NT2/D1 (cell line): ENCODE data around the gene APOB.

Experiments used
- DNase-seq: peaks from one replicate; pipeline ENCODE4 v3.0.0-alpha.2; 2011; ENCODE audit warnings: low read depth, low spot score
- H3K27me3 ChIP-seq: 2 replicates; pipeline ENCODE4 v1.6.0; 2011; ENCODE audit warnings: mild to moderate bottlenecking; ENCODE audit not compliant: insufficient read length, insufficient read depth
- H3K36me3 ChIP-seq: 2 replicates; pipeline ENCODE4 v1.6.1; 2011; ENCODE audit warnings: mild to moderate bottlenecking, low read length, mixed read lengths; ENCODE audit not compliant: insufficient read depth, insufficient read length
- H3K4me1 ChIP-seq: 2 replicates; pipeline ENCODE4 v1.5.1; 2011; ENCODE audit not compliant: insufficient read depth, insufficient read length
- H3K4me3 ChIP-seq: 2 replicates; pipeline ENCODE4 v1.5.1; 2011; ENCODE audit warnings: low read depth; ENCODE audit not compliant: insufficient read length
- H3K9ac ChIP-seq: 2 replicates; pipeline ENCODE4 v1.6.0; 2011; ENCODE audit warnings: low read depth; ENCODE audit not compliant: insufficient read length
- H3K9me3 ChIP-seq: 2 replicates; pipeline ENCODE4 v1.5.1; 2011; ENCODE audit warnings: mild to moderate bottlenecking, low read length; ENCODE audit not compliant: insufficient read depth
- SUZ12 ChIP-seq: IDR thresholded peaks from 2 replicates; pipeline ENCODE4 v1.6.1; 2011; ENCODE audit not compliant: insufficient read length, insufficient read depth; ENCODE audit errors: extremely low read depth
- YY1 ChIP-seq: IDR thresholded peaks from 2 replicates; pipeline ENCODE4 v1.6.1; 2011; ENCODE audit not compliant: insufficient read length, insufficient read depth
- ZNF274 ChIP-seq: IDR thresholded peaks from 2 replicates; pipeline ENCODE4 v1.6.1; 2011; ENCODE audit warnings: mild to moderate bottlenecking, low read depth, low read length

The APOB gene

GRCh38 chr2:21006423-21007128 is 37.3 kb downstream of the APOB start:
- Histone ChIP-seq H3K27me3 (no peaks in the 10 kb centered on the region), H3K9ac (no peak overlapping the region), H3K9me3 (no peaks in the 10 kb centered on the region), H3K36me3 (no peaks in the 10 kb centered on the region), H3K4me3 (no peak overlapping the region), H3K4me1 (no peaks in the 10 kb centered on the region)
- no peak for DNase-seq
- TF ChIP-seq SUZ12 (no peak), YY1 (no peak), ZNF274 (no peak)

GRCh38 chr2:21005700-21006422 is 38.0 kb downstream of the APOB start:
- Histone ChIP-seq H3K4me1 (no peaks in the 10 kb centered on the region), H3K36me3 (no peaks in the 10 kb centered on the region), H3K9ac (no peak overlapping the region), H3K9me3 (no peaks in the 10 kb centered on the region), H3K4me3 (no peak overlapping the region), H3K27me3 (no peaks in the 10 kb centered on the region)
- TF ChIP-seq ZNF274 (no peak), SUZ12 (no peak), YY1 (no peak)
- DNase-seq: no peak

GRCh38 chr2:21005111-21005699 is 38.7 kb downstream of the APOB start:
- no peak overlapping the region for H3K4me3 ChIP-seq
- H3K4me1 ChIP-seq: no peaks in the 10 kb centered on the region
- no peaks in the 10 kb centered on the region for H3K27me3 ChIP-seq
- no peak overlapping the region for H3K9ac ChIP-seq
- TF ChIP-seq SUZ12 (no peak), ZNF274 (no peak), YY1 (no peak)
- H3K36me3 ChIP-seq: no peaks in the 10 kb centered on the region
- no peak for DNase-seq
- H3K9me3 ChIP-seq: no peaks in the 10 kb centered on the region

GRCh38 chr2:21004181-21004572 is 39.7 kb downstream of the APOB start:
- H3K9ac ChIP-seq: no peak overlapping the region
- DNase-seq: no peak
- TF ChIP-seq YY1: no peak
- no peak for TF ChIP-seq ZNF274
- TF ChIP-seq SUZ12: no peak
- H3K4me3 ChIP-seq: no peak overlapping the region
- H3K9me3 ChIP-seq: no peaks in the 10 kb centered on the region
- H3K4me1 ChIP-seq: no peaks in the 10 kb centered on the region
- H3K27me3 ChIP-seq: no peaks in the 10 kb centered on the region
- H3K36me3 ChIP-seq: no peaks in the 10 kb centered on the region

- H3K9ac ChIP-seq: no peak overlapping the region
- DNase-seq: no peak
- H3K36me3 ChIP-seq: no peaks in the 10 kb centered on the region
- no peaks in the 10 kb centered on the region for H3K4me1 ChIP-seq
- H3K4me3 ChIP-seq: no peak overlapping the region
- H3K27me3 ChIP-seq: no peaks in the 10 kb centered on the region
- no peaks in the 10 kb centered on the region for H3K9me3 ChIP-seq
- TF ChIP-seq YY1 (no peak), ZNF274 (no peak), SUZ12 (no peak)
Measured at GRCh38 chr2:21003572-21004180, 40.2 kb downstream of the APOB start.

GRCh38 chr2:21002814-21003192 is 41.1 kb downstream of the APOB start:
- Histone ChIP-seq H3K36me3 (no peaks in the 10 kb centered on the region), H3K9me3 (no peaks in the 10 kb centered on the region), H3K9ac (no peak overlapping the region), H3K27me3 (no peaks in the 10 kb centered on the region), H3K4me3 (no peak overlapping the region), H3K4me1 (no peaks in the 10 kb centered on the region)
- DNase-seq: no peak
- no peak for TF ChIP-seq SUZ12
- no peak for TF ChIP-seq YY1
- no peak for TF ChIP-seq ZNF274

GRCh38 chr2:21001988-21002813 is 41.7 kb downstream of the APOB start:
- no peaks in the 10 kb centered on the region for H3K27me3 ChIP-seq
- no peak overlapping the region for H3K4me3 ChIP-seq
- H3K4me1 ChIP-seq: no peaks in the 10 kb centered on the region
- TF ChIP-seq ZNF274: no peak
- TF ChIP-seq SUZ12: no peak
- TF ChIP-seq YY1: no peak
- DNase-seq: no peak
- H3K36me3 ChIP-seq: no peaks in the 10 kb centered on the region
- no peak overlapping the region for H3K9ac ChIP-seq
- H3K9me3 ChIP-seq: no peaks in the 10 kb centered on the region
